Thoracic aorta (tissue), 2 donors: Measurements from ENCODE around the gene FOXP1. TPM values are rescaled to one million over a fixed set of nuclear protein-coding genes. Genes with fewer than 3 reads are reported as not detected.

Experiments
- ATAC-seq: fragments of 150-250 bp; one replicate; pipeline ENCODE4 v1.8.0; 2017; ENCODE audit warnings: low read depth; ENCODE audit not compliant: insufficient number of reproducible peaks, low FRiP score
- DNase-seq: peaks from one replicate; pipeline ENCODE4 v3.0.0-alpha.2; 2020; ENCODE audit warnings: low spot score
- H3K27ac ChIP-seq, 2 donors: fragments of 200-600 bp; sonication (generic); 1 replicate in 1 of 2; 2 replicates in 1 of 2; pipeline ENCODE4 v1.5.1; 2016; ENCODE audit warnings: mild to moderate bottlenecking in 2 of 2, moderate library complexity in 2 of 2
- H3K27me3 ChIP-seq: fragments of 200-600 bp; sonication (generic); replicated peaks from 2 replicates; pipeline ENCODE4 v1.6.0; 2016; ENCODE audit warnings: mild to moderate bottlenecking; ENCODE audit not compliant: insufficient read depth
- H3K36me3 ChIP-seq: fragments of 200-600 bp; sonication (generic); one replicate; pipeline ENCODE4 v1.5.1; 2016
- H3K4me1 ChIP-seq, 2 donors: fragments of 200-600 bp; sonication (generic); 1 replicate in 1 of 2; 2 replicates in 1 of 2; pipeline versions ENCODE4 v1.5.1 to v1.6.0; 2016; ENCODE audit warnings: low read depth in 2 of 2, mild to moderate bottlenecking in 1 of 2; ENCODE audit not compliant: control insufficient read depth in 1 of 2
- H3K4me3 ChIP-seq: fragments of 200-600 bp; sonication (generic); 2 replicates; pipeline ENCODE4 v1.5.1; 2016; ENCODE audit warnings: mild to moderate bottlenecking
- H3K9me3 ChIP-seq: fragments of 200-600 bp; sonication (generic); 2 replicates; pipeline ENCODE4 v1.5.1; 2016
- total RNA-seq, 2 donors: library from RNA; depleted of rRNA; stranded (reverse); fragments of >200 nt; gene quantifications; one replicate each; pipeline versions ENCODE4 v1.1.0 to v1.2.3, GENCODE V29; 2016
- TF ChIP-seq, protein P1 (sequence below): fragments of 200-600 bp; sonication (generic); IDR thresholded peaks from one replicate; pipeline ENCODE4 v1.5.1; 2019; ENCODE audit warnings: antibody characterized with exemption

FOXP1 gene
- total RNA-seq, 2 donors from 2014 or later = 176 to 255 TPM

DNA sequence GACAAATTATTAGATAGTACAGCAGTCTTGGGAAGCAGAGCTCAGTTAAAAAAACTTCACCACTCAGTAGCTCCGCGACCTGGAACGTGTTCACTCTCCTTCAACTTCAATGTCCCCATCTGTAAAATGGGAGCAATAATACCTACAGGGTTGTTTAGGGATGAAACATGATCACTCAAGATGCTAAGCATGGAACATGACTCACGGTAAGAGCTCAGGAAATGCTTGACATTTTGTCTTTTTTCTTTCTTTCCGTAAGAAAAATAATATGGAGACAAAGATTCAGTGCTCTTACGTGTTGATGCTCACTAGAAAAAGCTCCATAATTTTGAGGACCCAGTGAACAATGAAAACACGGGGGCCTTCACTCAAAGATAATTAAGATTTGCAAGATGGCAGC lies 664.4 kb downstream of the FOXP1 start:
- no peak for ATAC-seq
- no peaks in the 10 kb centered on the region for H3K36me3 ChIP-seq
- peak overlapping the region; percentile 42 for H3K4me3 ChIP-seq
- no peaks in the 10 kb centered on the region for H3K9me3 ChIP-seq
- peak overlapping the region; percentile 56 to 71 for H3K27ac ChIP-seq
- H3K27me3 ChIP-seq = no peaks in the 10 kb centered on the region
- peaks cover 16 to 31% of the 10 kb centered on the region in 2 donors for H3K4me1 ChIP-seq
- DNase-seq = no peak
- TF ChIP-seq, protein P1, sequence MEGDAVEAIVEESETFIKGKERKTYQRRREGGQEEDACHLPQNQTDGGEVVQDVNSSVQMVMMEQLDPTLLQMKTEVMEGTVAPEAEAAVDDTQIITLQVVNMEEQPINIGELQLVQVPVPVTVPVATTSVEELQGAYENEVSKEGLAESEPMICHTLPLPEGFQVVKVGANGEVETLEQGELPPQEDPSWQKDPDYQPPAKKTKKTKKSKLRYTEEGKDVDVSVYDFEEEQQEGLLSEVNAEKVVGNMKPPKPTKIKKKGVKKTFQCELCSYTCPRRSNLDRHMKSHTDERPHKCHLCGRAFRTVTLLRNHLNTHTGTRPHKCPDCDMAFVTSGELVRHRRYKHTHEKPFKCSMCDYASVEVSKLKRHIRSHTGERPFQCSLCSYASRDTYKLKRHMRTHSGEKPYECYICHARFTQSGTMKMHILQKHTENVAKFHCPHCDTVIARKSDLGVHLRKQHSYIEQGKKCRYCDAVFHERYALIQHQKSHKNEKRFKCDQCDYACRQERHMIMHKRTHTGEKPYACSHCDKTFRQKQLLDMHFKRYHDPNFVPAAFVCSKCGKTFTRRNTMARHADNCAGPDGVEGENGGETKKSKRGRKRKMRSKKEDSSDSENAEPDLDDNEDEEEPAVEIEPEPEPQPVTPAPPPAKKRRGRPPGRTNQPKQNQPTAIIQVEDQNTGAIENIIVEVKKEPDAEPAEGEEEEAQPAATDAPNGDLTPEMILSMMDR = no peak

DNA sequence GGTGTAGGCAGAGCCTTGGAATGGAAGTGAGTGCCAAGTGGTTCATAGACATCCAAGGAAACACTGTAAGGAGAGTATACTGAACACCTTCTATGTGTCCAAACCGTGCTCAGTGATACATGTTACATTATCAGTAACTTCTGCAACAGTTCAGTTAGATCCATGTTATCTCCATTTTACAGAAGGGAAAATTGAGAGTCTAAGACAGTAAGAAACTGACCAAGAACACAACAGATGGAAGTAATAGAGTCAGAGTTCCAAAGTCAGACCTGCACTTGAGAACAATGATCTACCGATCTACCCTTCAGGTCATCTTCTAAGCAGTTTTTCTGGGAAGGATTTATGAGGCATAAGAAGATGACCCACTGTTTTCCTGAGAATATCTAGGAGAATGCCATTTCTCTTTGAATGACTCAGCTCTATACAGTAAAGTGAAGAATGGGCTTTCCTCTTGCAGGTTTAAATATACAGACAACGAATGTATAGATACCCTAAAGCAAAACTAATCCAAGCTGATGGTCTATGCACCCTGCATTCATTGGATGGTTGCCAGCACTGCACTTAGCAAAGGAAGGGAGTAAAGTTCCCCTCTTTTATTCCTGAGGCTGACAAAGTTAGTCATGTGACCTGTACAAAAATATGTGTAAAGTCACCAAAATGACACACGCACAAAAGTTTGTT lies 667.0 kb downstream of the FOXP1 start:
- Histone ChIP-seq H3K27me3 (no peaks in the 10 kb centered on the region), H3K4me1 (peaks cover 16 to 31% of the 10 kb centered on the region in 2 donors), H3K4me3 (no peak overlapping the region), H3K36me3 (no peaks in the 10 kb centered on the region), H3K27ac (no peak overlapping the region), H3K9me3 (no peaks in the 10 kb centered on the region)
- ATAC-seq (no peak), DNase-seq (no peak)
- TF ChIP-seq, protein P1 = no peak

DNA sequence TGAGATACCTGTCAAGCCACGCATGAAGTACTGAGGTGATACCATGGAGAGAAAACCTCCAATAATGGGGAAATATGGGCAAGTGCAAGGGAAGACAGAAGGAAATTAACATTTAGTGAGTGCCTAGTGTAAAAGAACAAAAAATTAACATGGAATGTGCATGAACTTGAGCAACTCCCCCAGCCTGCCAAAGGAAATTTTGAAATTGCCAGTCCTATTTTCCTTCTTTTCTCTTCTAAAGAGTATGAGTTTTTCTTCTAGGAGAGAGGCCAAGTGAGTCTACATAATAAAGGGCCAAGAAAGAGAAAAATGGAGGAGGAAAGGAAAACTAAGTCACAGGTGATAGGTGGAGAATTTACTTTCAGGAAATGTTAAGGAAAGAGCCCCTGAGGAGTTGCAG lies 668.7 kb downstream of the FOXP1 start:
- H3K4me1 ChIP-seq = peaks cover 16 to 27% of the 10 kb centered on the region in 2 donors
- TF ChIP-seq, protein P1 = no peak
- no peaks in the 10 kb centered on the region for H3K9me3 ChIP-seq
- ATAC-seq (no peak), DNase-seq (no peak)
- H3K36me3 ChIP-seq = no peaks in the 10 kb centered on the region
- H3K27ac ChIP-seq = peak overlapping the region in 1 of 2 donors; percentile 51
- H3K4me3 ChIP-seq = no peak overlapping the region
- no peaks in the 10 kb centered on the region for H3K27me3 ChIP-seq

DNA sequence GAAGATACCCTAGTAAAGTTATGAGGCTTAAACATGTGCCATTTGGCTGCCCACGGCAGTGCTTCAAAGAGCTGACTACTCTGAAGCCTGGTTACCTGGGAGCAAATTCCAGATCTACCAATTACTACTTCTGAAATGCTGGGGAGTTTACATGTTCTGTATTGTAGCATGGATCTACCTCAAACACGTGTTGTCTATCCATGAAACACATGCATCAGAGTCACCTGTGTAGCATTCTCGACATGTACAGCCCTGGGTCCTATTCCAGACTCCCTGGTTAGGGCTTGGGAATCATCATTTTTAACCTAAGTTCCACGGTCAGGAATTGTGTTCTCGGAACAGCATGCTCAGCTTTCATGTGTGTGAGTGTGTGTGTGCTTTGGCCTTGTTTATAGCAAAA lies 671.8 kb downstream of the FOXP1 start:
- Histone ChIP-seq H3K4me1 (peaks cover 10 to 24% of the 10 kb centered on the region in 2 donors), H3K27me3 (no peaks in the 10 kb centered on the region), H3K36me3 (no peaks in the 10 kb centered on the region), H3K9me3 (no peaks in the 10 kb centered on the region), H3K27ac (no peak overlapping the region), H3K4me3 (no peak overlapping the region)
- TF ChIP-seq, protein P1 = no peak
- ATAC-seq = no peak
- DNase-seq = no peak

DNA sequence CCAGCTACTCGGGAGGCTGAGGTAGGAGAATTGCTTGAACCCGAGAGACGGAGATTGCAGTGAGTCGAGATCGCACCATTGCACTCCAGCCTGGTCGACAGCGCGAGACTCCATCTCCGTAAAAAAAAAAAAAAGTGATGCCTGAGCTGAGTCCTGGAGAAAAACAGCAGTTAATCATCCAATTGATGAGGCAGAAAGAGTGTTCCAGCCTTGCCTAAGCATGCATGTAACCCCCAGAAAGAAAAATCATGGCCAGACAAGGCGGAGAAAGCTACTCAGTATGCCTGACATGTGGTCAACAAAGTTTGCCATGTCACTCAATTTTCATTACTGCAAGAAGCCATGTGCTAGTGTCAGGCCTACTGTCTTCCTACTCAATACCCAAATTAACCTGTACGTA lies 678.0 kb downstream of the FOXP1 start:
- Histone ChIP-seq H3K27me3 (no peaks in the 10 kb centered on the region), H3K4me3 (no peak overlapping the region), H3K36me3 (no peaks in the 10 kb centered on the region), H3K4me1 (peaks cover 0 to 7% of the 10 kb centered on the region in 2 donors), H3K9me3 (no peaks in the 10 kb centered on the region), H3K27ac (no peak overlapping the region)
- DNase-seq (no peak), ATAC-seq (no peak)
- TF ChIP-seq, protein P1 = no peak

Other genes starting within 250 kb of the FOXP1 start
- 10 to 100 TPM in 1 of 2 donors, 1 to 10 TPM in 1; 8.8 to 12.1 TPM for gene EIF4E3, start 141.7 kb upstream of the FOXP1 start, total RNA-seq
- gene GPR27, start 170.1 kb upstream of the FOXP1 start, total RNA-seq = 1 to 10 TPM in 1 of 2 donors, under 1 TPM in 1; 0.54 to 1.3 TPM
- under 1 TPM in 1 of 2 donors, not detected in 1; 0.71 TPM for gene PROK2, start 201.4 kb upstream of the FOXP1 start, total RNA-seq